Measurements from ENCODE around the gene ERICH3.

- TF ChIP-seq CTCF (IDR thresholded peaks at IDR 0.05) (no peak), POLR2A (IDR thresholded peaks at IDR 0.05) (no peak)
Observed at GRCh38 chr1:74650561-74650960, 23.0 kb downstream of the ERICH3 start.
